Ishikawa (cell line): Measurements from ENCODE around the gene COL27A1.

Experiments
- CEBPB ChIP-seq: IDR thresholded peaks from 2 replicates; pipeline ENCODE4 v1.6.1; 2012
- EP300 ChIP-seq: IDR thresholded peaks from 2 replicates; pipeline ENCODE4 v1.6.1; 2012; ENCODE audit warnings: borderline replicate concordance
- FOXM1 ChIP-seq: IDR thresholded peaks from 2 replicates; pipeline ENCODE4 v1.6.1; 2012; ENCODE audit warnings: low read depth, borderline replicate concordance
- TAF1 ChIP-seq: IDR thresholded peaks from 2 replicates; pipeline ENCODE4 v1.6.1; 2012; ENCODE audit warnings: low read depth, mild to moderate bottlenecking
- TCF12 ChIP-seq: IDR thresholded peaks from 2 replicates; pipeline ENCODE4 v1.6.1; 2012; ENCODE audit warnings: low read depth
- YY1 ChIP-seq: IDR thresholded peaks from 2 replicates; pipeline ENCODE4 v1.6.1; 2012; ENCODE audit warnings: low read depth

- TF ChIP-seq YY1 (no peak), CEBPB (no peak), EP300 (no peak), FOXM1 (no peak), TAF1 (no peak), TCF12 (no peak)
Measured at GRCh38 chr9:114341991-114342390, 186.7 kb downstream of the COL27A1 start.
